ENCODE results near the gene PIP5K1C. TPM values are rescaled to one million over a fixed set of nuclear protein-coding genes. Genes with fewer than 3 reads are reported as not detected.
A peak's percentile ranks its signal among the peaks of the same experiment; 100 is the strongest.

PIP5K1C gene
- total RNA-seq, 1 experiment from 2014 or later, result 24.5 TPM

- TF ChIP-seq CTCF (IDR thresholded peaks at IDR 0.05; ENCODE audit: insufficient read depth in 1 of 2, low read depth in 1 of 2, low read length in 1 of 2, severe bottlenecking in 1 of 2, unreplicated experiment in 1 of 2), result no peak
- no peak overlapping the region for H3K27ac Mint-ChIP-seq (ENCODE audit: unreplicated experiment)
Observed at GRCh38 chr19:3682286-3682685, 18.0 kb downstream of the PIP5K1C start.

GRCh38 chr19:3680939-3681338 lies 19.3 kb downstream of the PIP5K1C start:
- no peaks in the 10 kb centered on the region for H3K4me1 Mint-ChIP-seq (ENCODE audit: low read depth, unreplicated experiment)
- no TSS peak for BruUV-seq (replicated peaks)
- Histone ChIP-seq H3K4me3 (ENCODE audit: low read depth, low read length) (no peak overlapping the region), H3K36me3 (ENCODE audit: control insufficient read depth, insufficient read depth, low read length) (0 out of 2 replicates have a peak, but pooled peaks cover 2% of the 10 kb centered on the region), H3K4me1 (no peaks in the 10 kb centered on the region), H3K9me3 (peaks cover 12% of the 10 kb centered on the region; the same call in 1 of the 2 replicates), H3K27me3 (replicated peaks; ENCODE audit: control insufficient read depth, insufficient read depth, low read length) (no peaks in the 10 kb centered on the region)
- no peak overlapping the region for H3K27ac Mint-ChIP-seq (ENCODE audit: unreplicated experiment)
- H3K27me3 Mint-ChIP-seq (ENCODE audit: insufficient read depth, unreplicated experiment), result no peaks in the 10 kb centered on the region
- intact Hi-C loops (cut with micrococcal nuclease; ENCODE audit: unreplicated experiment), result no loop called here
- ChIA-PET POLR2A (no interaction called here), CTCF (no interaction called here)
- no peak for DNase-seq
- no peaks in the 10 kb centered on the region for H3K9me3 Mint-ChIP-seq (ENCODE audit: unreplicated experiment)
- peaks cover 20% of the 10 kb centered on the region for H3K36me3 Mint-ChIP-seq (ENCODE audit: insufficient read depth, unreplicated experiment)
- no peak overlapping the region for H3K4me3 Mint-ChIP-seq (ENCODE audit: unreplicated experiment)
- TF ChIP-seq CTCF (IDR thresholded peaks at IDR 0.05; ENCODE audit: insufficient read depth in 1 of 2, low read depth in 1 of 2, low read length in 1 of 2, severe bottlenecking in 1 of 2, unreplicated experiment in 1 of 2), result no peak

More at GRCh38 chr19:3682286-3682685, 18.0 kb downstream of the PIP5K1C start:
- BruUV-seq (replicated peaks), result no TSS peak
- Mint-ChIP-seq H3K36me3 (ENCODE audit: insufficient read depth, unreplicated experiment) (peaks cover 18% of the 10 kb centered on the region), H3K4me1 (ENCODE audit: low read depth, unreplicated experiment) (no peaks in the 10 kb centered on the region), H3K4me3 (ENCODE audit: unreplicated experiment) (no peak overlapping the region), H3K9me3 (ENCODE audit: unreplicated experiment) (no peaks in the 10 kb centered on the region), H3K27me3 (ENCODE audit: insufficient read depth, unreplicated experiment) (no peaks in the 10 kb centered on the region)
- Histone ChIP-seq H3K36me3 (ENCODE audit: control insufficient read depth, insufficient read depth, low read length) (0 out of 2 replicates have a peak, but pooled peaks cover 2% of the 10 kb centered on the region), H3K27me3 (replicated peaks; ENCODE audit: control insufficient read depth, insufficient read depth, low read length) (no peaks in the 10 kb centered on the region), H3K9me3 (peaks cover 12% of the 10 kb centered on the region; the same call in 1 of the 2 replicates), H3K4me3 (ENCODE audit: low read depth, low read length) (no peak overlapping the region), H3K4me1 (no peaks in the 10 kb centered on the region)
- intact Hi-C loops (cut with micrococcal nuclease; ENCODE audit: unreplicated experiment), result no loop called here
- POLR2A ChIA-PET, result no interaction called here
- no peak for DNase-seq
- CTCF ChIA-PET, result no interaction called here

DNA sequence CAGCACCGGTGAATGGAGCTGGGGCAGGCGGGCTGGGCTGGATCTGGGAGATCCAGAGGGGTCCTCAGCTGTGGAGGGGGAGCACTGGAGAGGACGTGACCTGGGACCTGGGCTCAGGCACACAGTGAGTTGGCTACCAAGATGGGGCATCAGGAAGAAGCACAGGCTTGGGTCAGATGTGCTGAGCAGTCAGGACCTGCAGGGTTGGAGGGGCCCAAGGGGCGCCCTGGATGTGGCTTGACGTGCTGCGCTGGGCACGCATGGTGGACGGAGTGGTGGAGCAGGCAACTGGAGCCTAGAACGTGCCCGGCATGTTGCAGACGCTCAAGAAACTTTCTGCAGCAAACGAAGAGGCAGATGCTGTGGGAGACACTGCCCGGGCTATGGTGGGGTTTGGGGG lies 20.7 kb downstream of the PIP5K1C start:
- CTCF ChIA-PET, result no interaction called here
- Histone ChIP-seq H3K9me3 (peaks cover 6% of the 10 kb centered on the region; the same call in 1 of the 2 replicates), H3K36me3 (ENCODE audit: control insufficient read depth, insufficient read depth, low read length) (0 out of 2 replicates have a peak, but pooled peaks cover 2% of the 10 kb centered on the region), H3K4me1 (no peaks in the 10 kb centered on the region), H3K4me3 (ENCODE audit: low read depth, low read length) (no peak overlapping the region), H3K27me3 (replicated peaks; ENCODE audit: control insufficient read depth, insufficient read depth, low read length) (no peaks in the 10 kb centered on the region)
- peaks cover 28% of the 10 kb centered on the region for H3K36me3 Mint-ChIP-seq (ENCODE audit: insufficient read depth, unreplicated experiment)
- no peaks in the 10 kb centered on the region for H3K4me1 Mint-ChIP-seq (ENCODE audit: low read depth, unreplicated experiment)
- intact Hi-C loops (cut with micrococcal nuclease; ENCODE audit: unreplicated experiment), result no loop called here
- no peaks in the 10 kb centered on the region for H3K27me3 Mint-ChIP-seq (ENCODE audit: insufficient read depth, unreplicated experiment)
- no peak overlapping the region for H3K4me3 Mint-ChIP-seq (ENCODE audit: unreplicated experiment)
- POLR2A ChIA-PET, result no interaction called here
- H3K9me3 Mint-ChIP-seq (ENCODE audit: unreplicated experiment), result no peaks in the 10 kb centered on the region
- TF ChIP-seq CTCF (IDR thresholded peaks at IDR 0.05; ENCODE audit: insufficient read depth in 1 of 2, low read depth in 1 of 2, low read length in 1 of 2, severe bottlenecking in 1 of 2, unreplicated experiment in 1 of 2), result no peak
- BruUV-seq (replicated peaks), result no TSS peak
- H3K27ac Mint-ChIP-seq (ENCODE audit: unreplicated experiment), result peak overlapping the region; percentile 55
- DNase-seq, result no peak
